NCI-H748 (cell line): ENCODE data around the gene LOXL1.
A peak's percentile ranks its signal among the peaks of the same experiment; 100 is the strongest.

Source experiments
- DNase-seq: peaks from one replicate; lab custom pipeline; 2025; ENCODE audit not compliant: unreplicated experiment; lab: John Stamatoyannopoulos, UW

Gene LOXL1

DNA sequence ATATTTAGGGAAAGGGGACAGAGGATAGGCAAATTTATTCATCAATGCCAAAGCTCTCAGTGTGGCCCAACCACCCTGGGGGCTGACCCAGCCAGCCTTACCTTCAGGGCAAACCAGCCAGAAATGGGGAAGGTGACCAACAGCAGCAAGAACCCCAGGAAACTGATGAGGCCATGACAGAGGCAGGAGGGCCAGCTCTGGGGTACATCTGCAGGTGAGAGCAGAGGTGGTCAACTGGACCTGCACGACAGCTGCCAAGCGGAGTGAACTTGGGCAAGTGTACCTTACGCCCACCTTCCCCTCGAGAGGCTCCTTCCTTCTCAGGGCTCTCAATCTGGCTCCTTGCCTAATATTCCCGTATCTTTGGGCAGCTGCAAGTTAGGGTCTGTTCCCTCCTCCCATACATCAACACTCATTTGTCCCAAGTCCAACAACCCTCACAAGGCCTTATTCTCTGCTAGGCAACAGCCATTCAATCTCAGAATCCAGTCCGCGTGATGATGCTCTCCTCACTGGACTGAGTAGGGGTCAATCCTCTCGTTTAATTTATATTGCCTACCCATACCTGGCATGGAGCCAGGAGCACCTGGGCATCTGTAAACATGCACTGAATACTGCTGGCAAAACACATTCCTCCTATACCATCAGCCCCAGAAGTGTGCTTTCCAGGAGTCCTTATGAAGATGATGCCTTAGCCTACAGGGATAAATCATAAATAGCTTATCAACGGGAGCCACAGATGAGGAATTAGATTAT lies 64.2 kb downstream of the LOXL1 start:
- peak; percentile 28 for DNase-seq

- no peak for DNase-seq
These were observed 65.0 kb downstream of the LOXL1 start for GRCh38 chr15:73991260-73991659.

DNA sequence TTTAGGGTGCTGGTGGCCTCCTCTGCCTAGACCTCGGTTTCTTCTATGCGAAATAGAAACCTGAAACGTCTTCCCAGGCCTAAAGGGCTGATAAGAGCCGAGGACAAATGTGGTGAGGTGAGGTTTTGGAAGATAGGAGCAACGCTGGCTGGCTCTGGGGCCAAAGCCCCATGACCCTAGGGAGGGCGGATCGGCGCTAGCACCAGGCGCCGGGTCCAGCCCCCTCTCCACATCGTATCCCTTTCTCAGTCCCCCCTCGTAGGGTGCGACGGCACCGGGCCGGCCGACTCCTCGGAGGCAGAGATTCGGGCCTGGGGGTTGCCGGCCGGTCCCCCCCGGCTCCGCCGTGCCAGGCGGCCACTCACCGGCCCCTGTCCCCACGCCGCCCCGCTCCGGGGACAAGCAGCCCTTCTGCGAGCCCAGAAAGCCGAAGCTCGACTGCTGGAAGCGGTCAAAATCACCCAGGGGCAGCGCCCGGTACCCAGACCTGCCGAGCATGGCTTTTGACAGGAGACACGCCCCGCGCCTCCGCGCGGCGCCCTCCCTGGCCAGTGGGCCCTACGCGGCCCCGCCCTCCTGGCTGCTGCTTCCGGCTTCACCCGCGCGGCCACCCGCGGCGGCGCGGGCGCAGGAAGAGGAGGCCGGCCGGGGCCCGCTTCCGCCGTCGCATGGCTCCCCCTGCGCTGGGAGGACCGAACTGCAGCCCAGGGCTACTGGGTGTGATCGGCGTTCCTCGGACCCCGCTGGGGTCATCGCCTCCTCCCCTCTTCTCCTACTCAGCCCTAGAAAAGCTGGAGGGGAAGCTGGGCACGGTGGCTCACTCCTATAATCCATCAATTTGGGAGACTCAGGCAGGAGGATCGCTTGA lies 65.7 kb downstream of the LOXL1 start, which contains the start of gene STOML1:
Gene STOML1 (minus strand): TSS at position 570 of the 868 bp plus-strand sequence. CDS start 72 bp downstream, at position 498.
- peak; percentile 93 for DNase-seq

DNA sequence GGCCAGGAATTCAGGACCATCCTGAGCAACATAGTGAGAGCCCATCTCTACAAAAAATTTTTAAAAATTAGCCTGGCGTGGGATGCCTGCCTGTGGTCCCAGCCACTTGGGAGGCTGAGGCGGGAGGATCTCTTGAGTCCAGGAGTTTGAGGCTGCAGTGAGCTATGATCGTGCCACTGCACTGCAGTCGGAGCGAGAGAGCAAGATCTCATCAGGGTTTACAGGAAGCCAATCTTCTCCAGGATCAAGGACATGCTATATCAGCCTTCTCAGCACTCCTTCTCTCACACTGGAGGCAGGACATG lies 66.3 kb downstream of the LOXL1 start:
- DNase-seq: no peak

DNA sequence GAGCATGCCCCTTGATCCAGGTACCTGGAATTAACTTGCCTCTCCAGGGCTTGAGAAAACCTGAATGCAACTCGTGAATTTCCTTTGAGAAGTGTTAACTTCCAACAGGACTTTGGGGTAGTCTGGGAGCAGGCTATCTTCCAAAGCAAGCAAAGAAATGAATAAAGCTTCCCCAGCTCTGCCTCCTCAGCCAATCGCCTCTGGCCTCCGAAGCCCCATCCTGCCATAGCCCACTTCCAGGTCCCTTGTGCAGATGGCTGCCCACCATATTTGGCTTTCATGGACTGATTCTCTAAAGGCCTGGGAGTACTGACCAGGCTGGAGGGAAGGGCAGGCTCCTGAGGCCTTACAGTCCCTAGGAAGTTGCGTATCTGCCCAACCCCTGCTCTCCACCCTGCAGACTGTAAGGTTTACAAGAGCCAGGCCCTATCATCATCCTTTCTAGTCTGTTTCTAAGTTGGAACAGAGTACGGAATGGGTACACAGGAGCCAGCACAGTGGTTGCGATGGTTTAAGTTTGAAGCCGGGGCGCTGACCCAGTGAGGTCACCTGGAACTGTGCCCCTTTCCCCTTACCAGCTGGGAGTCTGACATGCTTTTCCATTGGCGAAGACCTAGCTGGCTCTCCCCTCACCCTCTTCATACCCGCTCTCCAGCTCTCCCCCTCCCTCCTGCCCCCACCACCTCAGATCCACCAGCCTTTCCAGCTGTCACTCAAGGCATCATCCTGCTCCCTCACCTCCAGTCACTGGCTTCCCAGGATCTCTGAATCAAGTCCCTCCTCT lies 67.1 kb downstream of the LOXL1 start:
- DNase-seq: no peak

GRCh38 chr15:73994413-73994883 lies 68.2 kb downstream of the LOXL1 start, which contains the start of gene PML:
Gene PML, plus strand, starts transcription at chr15:73994716. Its CDS starts 97 bp downstream, at chr15:73994813.
- DNase-seq: peak; percentile 92

GRCh38 chr15:73994912-73995622 lies 68.8 kb downstream of the LOXL1 start:
- DNase-seq: peak; percentile 23

DNA sequence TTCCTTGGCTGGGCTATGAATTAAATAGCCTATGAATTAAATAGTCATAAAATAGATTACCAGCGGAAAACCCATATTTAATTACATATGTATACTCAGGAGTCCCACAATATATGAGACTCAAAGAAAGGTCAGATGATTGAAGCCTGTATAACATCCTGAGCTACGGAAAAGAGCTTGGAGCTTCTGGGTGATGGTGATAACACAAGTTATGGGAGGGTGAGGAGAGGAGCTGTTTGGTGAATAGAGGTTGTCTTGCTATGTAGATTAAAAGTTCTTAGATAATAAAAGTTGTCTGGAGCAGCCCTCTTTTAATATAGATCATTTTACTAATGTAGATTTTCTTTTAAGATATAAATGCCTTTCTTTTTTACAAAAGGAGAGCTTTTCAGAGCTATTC lies 70.0 kb downstream of the LOXL1 start:
- no peak for DNase-seq

GRCh38 chr15:73996939-73997338 lies 70.7 kb downstream of the LOXL1 start:
- DNase-seq: no peak

GRCh38 chr15:73997986-73998385 lies 71.7 kb downstream of the LOXL1 start:
- no peak for DNase-seq
